Stimulated activated CD4-positive, alpha-beta T cell treated with anti-CD3 and anti-CD28 coated beads, Interleukin-1b, Interleukin-23, amount 100 ng/mL, for 4 hours (primary cell): ENCODE measurements around the gene RANBP2.

Experiments
- DNase-seq, 2 donors: peaks; one replicate each; pipeline ENCODE4 v3.0.0-alpha.2; 2020; ENCODE audit warnings: low read depth in 2 of 2

RANBP2 gene

DNA sequence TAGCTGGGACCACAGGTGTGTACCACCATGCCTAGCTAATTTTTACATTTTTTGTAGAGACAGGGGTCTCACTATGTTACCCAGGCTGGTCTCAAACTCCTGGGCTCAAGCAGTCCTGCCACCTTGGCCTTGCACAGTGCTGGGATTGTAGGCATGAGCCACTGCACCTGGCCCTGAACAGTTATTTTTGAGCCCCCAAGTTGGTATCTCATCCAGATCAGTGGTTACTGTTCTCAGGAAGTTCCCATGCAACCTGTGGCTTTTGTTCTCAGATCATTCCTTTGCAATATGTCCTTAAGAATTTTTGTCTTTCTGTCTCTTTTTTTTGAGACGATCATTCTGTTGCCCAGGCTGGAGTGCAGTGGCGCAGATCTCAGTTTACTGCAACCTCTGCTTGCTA is 59.6 kb downstream of the RANBP2 start:
- DNase-seq = no peak

DNA sequence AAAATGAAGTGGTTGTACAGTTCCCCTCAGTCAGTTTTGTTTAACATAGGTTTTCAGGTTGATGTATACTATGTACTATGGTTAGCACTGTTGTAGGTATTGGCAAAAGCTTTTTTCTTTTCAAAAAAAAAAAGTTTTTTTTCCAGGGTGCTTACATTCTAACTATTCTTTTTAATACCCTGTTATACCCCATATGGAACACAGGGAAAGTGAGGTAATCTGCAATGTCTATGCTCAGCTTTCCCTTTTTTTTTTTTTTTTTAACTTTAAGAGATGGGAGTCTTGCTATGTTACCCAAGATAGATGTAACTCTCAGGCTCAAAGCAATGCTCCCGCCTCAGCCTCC is 66.7 kb downstream of the RANBP2 start:
- no peak for DNase-seq

DNA sequence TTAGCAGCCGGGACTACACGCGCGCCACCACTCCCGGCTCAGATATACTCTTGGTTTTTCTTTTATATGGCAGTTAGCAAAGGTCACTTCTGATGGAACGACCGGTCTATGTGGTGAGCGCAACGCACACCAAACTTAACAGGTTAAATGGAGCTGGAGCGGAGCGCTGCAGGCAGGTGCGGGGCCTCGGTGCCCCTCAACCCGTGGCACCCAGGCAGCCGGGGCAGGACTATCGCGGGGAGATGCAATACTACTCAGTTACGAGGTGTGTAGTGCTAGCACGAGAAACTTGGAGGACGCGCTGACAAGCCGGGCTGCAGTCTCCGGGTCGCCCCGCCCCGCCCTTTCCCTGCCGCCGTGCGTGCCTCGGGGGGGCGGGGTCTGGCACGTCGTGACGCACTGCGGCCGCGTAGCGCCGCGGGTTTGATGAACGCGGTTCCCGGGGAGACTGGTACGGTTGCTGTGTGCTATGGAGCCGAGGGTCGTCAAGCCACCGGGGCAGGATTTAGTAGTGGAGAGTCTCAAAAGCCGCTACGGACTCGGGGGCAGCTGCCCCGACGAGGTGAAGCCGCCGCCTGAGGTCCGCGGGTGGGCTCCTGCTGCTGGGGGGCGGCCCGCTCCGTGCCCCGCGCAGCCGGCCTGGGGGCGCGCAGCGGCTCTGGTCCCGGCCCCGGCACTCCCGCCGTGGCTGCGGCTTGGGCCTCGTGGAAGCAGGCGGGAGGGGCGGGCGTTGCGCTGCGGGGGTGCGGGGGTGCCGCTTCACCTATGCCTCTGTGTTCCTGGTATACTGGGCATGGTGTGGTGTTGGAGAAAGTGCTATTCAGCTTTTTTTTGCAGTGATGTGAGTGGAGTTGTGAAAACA is 67.3 kb downstream of the RANBP2 start, which contains the start of gene CCDC138:
CCDC138 (plus strand) TSS at position 418 of the 862 bp plus-strand sequence; CDS start at position 470, 52 bp downstream.
- peak; percentile 85 to 92 for DNase-seq

DNA sequence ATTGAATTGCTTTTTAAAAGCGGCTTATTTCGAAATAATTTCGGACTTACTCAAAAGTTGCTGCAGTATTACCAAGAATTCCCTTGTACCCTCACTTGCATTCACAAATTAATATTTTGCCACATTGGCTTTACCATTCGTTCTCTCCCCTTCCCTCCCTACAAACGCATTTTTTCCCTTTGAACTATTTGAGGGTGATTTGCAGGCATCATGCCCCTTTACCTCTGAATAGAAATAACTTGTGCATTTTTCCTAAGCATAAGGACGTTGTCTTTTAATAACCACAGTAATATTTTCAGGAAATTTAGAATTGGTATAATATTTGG is 67.9 kb downstream of the RANBP2 start:
- DNase-seq = no peak

DNA sequence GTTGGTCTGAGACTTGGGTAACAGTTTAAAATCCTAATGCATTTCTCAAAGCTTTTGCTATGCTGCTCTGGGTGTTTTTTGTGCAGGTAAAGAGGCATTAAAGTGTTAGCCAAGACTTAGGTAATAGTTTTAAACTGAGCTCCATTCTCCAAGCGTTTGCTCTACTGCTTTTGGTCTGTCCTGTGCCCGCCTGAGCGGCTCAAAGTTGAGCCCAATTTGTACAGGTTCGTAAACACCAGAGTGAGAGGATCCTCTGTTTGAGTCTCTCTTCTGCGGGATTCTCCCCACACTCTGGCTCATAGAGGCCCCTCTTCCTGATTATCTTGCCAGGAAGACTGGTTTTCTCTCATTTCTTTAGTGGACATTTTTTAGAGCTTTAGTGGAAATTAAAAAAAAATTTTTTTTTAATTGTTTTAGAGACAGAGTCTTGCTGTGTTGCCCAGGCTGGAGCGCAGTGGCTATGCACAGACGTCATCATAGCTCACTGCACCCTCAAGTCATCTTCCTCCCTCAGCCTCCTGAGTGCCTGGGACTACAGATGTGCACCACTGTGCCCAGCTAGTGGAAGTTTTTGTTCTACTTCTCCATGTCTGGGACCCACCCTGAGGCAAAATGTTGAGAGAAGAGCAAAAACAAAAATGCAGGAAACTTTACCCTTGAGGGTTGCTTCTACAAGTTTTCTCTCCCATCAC is 83.9 kb downstream of the RANBP2 start:
- no peak for DNase-seq

DNA sequence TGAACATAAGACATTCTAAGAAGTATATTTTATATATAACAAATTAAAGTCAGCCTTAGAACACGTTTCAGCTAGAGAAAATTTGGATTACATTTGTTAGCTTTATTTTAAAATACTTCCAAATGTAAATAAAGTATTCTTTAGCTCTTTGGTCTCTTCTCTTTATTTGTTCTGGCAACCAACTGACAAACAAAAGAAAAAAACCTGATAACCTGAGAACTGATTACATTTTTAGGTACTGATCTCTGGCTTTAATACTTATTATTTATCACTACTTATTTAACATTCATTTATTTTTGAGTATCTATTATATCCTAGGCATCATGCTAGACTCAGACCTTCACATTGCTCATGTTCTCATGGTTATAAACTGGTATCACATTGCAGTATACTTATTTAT is 85.8 kb downstream of the RANBP2 start:
- DNase-seq = no peak

DNA sequence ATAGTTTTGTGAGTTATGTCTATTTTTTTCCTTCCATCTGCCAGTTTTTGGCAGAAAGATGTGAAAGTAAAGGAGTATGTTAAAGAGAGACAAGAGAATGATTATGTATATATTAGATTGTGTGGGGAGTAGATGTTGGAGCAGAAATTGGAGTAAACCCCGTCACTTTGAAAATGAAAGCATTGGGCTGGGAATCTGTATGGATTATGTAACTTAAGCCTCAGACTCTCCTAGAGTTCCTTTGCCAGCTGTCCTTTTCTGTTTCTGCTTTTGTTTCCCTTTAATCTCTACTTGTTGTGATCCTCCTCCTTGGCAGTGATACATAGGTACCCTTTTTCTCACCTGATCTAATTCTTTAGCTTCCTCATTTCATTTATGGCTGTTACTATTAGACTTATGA is 86.5 kb downstream of the RANBP2 start:
- no peak for DNase-seq

DNA sequence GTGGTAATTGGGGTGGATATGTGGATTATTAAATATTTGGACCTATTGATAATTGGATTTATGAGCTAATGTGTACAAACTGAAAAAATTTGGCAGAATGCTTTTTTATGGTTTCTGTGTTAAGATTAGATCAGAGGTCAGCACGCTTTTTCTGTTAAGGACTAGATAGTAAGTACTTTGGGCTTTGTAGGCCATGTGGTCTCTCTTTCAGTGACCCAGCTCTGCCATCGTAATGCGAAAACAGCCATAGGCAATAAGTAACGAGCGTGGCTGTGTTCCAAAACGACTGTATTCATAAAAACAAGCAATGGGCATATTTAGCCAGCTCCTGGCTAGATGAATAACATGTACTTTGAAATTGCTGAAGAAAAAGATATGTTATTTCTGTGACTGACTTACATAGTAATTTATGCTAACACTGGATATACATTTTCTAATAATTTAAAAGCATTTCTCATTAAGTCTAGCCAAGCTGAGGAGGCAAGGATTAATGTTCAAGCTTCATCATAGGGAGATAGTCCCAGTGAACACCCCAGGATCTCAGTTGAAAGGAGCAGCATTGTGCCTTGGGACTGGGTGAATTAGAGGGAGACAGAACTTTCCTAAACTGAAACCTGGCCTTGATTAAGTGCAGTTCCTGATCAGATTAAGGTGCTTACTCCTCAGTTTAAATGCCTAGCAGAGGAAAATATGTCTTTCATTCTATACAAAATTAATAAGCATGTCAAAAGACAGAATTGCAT is 87.3 kb downstream of the RANBP2 start:
- no peak for DNase-seq

DNA sequence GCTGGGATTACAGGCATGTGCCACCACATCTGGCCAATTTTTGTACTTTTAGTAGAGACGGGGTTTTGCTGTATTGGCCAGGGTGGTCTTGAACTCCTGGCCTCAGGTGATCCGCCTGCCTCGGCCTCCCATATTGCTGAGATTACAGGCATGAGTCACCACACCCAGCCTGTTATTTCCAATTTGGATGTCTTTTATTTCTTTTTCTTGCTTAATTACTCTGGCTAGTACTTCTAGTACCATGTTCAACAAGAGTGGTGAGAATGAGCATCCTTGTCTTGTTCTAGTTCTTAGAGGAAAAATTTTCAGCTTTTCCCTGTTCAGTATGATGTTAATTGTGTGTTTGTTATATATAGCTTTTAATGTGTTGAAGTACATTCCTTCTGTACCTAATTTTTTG is 90.7 kb downstream of the RANBP2 start:
- no peak for DNase-seq

DNA sequence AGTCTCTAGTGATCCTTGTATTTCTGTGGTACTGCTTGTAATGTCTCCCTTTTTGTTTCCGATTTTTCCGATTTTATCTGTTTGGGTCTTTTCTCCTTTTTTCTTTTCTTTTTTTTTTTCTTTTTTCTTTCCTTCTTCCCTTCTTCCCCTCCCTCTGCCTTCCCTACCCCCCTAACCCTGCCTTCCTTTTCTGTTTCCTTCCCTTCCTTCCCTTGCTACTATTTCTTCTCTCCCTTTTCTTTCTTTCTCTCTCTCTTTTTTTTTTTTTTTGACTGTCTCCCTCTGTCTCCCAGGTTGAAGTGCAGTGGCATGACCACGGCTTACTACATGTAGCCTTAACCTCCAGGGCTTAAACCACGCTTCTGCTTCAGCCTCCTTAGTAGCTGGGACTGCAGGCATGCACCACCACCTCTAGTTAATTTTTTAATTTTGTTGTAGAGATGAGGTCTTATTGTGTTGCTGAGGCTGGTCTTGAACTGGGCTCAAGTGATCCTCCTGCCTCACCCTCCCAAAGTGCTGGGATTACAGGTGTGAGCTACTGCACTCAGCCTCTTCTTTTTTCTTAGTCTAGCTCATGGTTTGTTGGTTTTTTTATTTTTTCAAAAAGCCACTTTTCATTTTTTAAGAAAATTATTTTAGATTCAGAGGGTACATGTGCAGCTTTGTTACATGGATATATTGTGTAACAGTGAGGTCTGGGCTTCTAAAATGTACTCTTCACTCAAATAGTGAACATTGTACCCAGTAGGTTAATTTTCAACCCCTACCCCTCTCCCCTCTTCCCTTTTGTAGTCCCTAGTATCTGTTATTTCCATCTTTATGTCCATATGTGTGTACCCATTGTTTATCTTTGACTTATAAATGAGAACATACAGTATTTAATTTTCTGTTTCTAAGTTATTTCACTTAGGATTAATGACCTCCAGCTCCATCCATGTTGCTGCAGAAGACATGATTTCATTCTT is 92.0 kb downstream of the RANBP2 start:
- DNase-seq = no peak

DNA sequence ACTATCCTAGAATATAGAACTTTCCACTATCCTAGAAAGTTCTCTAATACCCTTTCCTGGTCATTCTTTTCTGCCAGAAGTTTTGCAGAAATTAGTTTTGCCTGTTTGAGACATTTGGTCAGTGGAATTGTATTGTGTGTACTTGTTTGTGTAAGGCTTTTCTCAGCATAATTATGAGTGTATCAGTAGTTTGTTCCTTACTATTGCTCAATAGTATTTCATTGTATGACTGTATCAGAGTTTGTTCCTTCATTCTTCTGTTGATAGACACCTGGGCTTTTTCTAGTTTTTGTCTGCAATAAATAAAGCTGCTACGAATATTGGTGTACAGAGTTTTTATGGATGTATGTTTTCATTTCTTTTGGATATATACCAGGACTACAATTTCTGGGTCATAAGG is 94.5 kb downstream of the RANBP2 start:
- DNase-seq = no peak

DNA sequence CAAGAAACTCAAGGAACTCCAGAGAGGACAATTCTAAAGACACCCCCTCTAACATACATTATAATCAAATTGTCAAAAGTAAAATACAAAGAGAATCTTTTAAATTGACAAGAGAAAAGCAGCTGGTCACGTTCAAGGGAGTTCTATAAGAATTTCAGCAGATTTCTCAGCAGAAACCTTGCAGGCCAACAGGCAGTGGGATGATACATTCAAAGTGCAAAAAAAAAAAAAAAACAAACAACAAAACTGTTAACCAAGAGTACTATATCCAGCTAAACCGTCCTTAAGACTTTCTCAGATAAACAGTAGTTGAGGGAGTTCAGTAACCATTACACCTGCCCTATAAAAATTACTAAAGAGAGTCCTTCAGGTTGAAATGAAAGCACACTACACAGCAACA is 101.2 kb downstream of the RANBP2 start:
- no peak for DNase-seq

DNA sequence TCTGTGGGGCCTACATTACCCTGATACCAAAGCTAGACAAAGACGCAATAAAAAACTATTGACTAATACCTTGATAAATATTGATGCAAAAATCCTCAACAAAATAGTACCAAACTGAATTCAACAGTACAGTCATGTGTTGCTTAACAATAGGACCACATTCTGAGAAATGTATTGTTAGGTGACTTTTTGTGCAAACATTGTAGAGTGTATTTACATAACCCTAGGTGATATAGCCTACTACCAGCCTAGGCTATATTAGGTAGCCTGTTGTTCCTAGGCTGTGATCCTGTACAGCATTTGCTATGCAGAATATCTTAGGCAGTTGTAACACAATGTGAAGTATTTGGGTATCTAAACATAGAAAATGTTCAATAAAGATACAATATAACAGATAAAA is 104.0 kb downstream of the RANBP2 start:
- DNase-seq = no peak

DNA sequence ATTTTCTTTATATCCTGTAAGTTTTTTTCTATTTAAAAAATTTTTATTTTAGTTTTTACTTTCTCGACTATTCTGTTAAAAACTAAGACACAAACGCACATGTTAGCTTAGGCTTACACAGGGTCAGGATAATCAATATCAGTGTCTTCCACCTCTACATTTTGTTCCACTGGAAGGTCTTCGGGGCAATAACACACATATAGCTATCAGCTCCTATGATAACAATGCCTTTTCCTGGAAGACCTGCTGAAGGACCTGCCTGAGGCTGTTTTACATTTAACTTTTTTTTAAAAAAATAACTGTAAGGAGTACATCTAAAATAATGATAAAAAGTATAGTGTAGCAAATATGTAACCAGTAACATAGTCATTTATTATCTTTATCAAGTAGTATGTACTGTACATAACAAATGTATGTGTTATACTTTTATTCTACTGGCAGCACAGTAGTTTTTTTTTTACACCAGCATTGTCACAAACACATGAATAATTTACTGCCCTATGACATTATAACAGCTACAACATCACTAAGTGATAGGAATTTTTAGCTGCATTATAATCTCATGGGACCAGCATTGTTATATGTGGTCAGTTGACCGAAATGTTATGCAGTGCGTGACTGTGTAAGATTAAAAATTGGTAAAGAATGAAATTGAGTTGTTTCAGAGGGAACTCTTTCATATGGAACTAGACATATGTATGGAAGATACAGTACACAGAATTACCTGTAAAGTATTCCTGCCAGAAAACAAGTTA is 105.2 kb downstream of the RANBP2 start:
- no peak for DNase-seq

DNA sequence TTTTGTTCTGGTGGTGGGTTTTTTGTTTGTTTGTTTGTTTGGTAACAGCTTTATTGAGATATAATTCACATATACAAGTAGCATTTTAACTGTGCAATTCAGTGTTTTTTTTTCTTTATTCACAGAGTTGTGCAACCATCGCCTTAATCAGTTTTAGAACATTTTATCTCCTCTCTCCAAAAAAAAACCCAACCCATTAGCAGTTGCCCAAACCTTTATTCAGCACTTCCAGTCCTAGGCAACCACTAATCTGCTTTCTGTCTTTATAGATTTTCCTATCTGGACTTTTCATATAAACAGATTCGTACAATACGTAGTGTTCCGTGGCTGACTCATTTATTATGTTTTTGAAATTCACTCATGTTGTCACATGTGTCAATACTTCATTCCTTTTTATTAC is 106.0 kb downstream of the RANBP2 start:
- DNase-seq = no peak

DNA sequence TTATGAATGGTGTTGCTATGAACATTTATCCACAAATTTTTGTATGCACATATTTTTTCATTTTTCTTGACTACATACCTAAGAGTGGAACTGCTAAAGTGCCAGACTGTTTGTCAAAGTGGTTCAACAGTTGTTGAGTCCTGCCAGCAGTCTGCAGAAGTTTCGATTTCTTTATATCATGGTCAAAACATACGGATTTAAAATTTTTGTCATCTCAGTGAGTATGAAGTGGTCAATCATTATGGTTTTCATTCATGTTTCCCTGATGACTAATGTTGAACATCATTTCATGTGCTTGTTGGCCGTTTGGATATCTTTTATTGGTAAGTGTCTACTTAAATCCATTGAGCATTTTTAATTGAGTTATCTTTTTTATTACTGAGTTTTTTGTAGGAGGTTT is 106.5 kb downstream of the RANBP2 start:
- no peak for DNase-seq

DNA sequence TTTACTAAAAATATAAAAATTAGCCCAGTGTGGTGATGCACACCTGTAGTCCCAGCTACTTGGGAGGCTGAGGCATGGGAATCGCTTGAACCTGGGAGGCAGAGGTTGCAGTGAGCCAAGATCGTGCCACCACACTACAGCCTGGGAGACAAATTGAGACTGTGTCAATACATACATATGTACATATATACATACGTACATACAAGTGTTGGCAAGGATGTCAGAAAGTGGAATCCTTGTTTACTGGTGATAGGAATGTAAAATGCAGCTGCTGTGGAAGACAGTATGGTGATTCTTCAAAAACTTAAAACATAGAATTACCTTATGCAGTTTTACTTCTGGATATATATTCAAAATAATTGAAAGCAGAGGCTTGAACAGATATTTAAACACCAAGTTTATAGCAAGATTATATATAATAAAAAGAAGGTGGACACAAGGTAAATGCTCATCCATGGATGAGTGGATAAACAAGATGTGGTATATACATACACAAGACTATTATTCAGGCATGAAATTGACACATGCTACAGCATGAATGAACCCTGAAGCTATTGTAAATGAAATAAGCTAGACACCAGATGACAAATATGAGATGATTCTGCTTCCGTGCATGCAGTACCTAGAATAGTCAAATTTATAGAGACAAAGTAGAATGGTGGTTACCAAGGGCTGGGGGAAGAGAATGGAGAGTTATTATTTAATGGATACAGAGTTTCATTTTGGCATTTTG is 110.5 kb downstream of the RANBP2 start:
- no peak for DNase-seq

DNA sequence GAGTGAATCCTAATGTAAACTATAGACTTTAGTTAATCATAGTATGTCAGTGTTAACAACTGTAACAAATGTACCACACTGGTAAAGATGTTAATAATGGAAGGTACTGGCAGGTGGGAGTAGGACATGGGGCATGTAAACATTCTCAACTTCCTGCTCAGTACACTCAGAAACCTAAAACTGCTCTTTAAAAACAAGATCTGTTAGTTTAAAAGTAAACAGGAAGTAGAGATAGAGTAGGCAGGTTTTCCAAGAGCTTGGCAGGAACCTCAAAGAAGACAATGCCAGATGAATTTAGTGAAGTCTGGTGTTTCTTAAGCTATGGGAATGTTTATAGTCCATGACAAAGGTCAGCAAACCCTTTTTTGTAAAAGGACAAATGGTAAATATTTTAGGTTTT is 113.9 kb downstream of the RANBP2 start:
- DNase-seq = no peak

DNA sequence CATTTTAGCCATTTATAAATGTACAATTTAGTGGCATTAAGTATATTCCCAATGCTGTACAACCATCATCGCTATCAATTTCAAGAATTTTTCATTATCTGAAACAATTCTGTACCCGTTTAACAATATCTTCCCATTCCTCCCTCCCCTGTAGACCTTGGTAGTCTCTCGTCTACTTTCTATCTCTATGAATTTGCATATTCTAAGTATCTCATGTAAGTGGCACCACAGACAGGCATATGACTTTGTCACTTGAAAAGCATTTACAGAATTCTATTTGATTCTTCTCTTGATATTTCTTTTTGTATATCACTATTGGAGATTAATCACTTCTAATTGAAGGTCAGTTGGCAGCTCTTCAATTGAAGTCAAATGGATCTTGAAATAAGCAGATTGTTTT is 115.3 kb downstream of the RANBP2 start:
- DNase-seq = no peak

DNA sequence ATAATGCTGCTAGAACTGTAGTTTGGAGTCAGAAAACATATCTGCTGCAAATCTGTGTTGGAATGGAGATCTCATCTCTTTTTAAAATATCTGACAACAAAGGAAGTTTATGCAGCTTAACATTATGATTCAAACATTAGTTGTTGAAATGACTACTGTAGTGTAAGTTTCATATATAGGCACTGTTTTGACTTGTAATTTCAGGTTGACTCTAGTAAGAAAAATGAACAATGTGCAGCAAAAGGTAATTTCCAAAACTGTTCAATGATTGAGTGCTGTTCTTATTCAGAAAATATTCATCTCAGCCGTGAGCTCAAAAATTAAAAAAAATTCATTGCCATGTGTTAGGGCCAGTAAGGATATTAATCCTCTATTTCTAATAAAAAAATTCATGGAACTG is 115.8 kb downstream of the RANBP2 start:
- no peak for DNase-seq
